GM19438 (cell line): ENCODE data around the gene SETX.
"Not testable (repeated sequence)": the region's sequence is repeated elsewhere in the genome, so short reads cannot be mapped to it uniquely, and the experiment has no call there.

Source experiments
- ATAC-seq: cut with Tn5 transposase; IDR thresholded peaks from one replicate; pipeline ENCODE4 v1.9.1; 2021; ENCODE audit warnings: low read depth; ENCODE audit not compliant: unreplicated experiment

SETX gene

DNA sequence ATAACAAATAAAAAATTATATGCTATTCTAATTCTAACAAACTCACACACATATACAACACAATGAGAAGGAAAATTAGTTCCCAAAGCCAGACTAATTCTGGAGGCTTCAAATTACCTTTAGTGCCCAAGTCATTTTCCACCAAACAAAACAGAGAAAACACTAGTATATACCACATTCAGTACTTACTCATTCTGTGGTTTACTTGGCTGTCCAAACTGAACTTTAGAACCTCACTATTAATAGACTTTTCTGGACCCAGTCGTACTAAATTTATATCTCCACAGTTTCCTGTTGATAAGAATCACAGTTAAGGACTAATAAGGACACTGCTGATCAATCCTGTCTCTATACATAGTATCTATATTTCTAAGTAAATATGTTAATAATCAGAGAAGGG is 66.4 kb downstream of the SETX start:
- ATAC-seq, result no peak

DNA sequence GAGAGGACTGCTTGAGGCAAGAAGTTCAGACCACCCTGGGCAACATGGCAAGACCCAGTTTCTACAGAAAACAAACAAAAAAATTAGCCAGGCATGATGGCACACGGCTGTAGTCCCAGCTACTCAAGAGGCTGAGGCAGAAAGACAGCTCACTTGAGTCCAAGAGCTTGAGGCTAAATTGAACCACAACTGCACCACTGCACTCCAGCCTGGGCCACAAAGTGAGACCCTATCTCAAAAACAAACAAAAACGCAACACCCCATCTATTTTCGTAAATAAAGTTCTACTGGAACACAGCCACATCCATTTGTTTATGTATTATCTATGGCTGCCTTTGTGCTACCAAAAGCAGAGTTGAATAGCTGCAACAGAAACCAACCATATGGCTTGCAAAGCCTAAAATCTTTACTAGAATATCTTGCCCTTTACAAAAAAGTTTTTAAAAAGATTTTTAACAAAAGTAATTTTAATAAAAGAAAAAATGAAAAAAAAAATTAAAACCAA is 67.5 kb downstream of the SETX start:
- ATAC-seq, result no peak

DNA sequence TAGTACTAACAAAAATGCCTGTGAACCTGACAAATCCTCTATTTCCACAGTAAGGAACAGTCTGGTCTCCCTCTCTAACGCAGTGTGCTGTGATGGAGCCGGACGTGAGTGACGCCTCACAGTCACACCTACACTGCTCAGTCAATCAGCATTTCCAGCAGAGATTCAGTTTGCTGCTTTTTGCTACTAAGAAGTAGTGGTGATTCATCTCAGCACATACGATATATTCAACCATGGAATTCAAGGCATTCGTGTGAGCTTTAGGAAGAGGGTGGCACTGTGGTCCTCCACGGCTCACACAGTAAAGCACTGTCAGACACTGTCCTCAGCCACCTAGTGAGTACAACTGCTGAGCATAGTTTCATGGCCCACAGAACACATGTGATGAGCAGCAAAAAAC is 70.9 kb downstream of the SETX start:
- ATAC-seq, result no peak

DNA sequence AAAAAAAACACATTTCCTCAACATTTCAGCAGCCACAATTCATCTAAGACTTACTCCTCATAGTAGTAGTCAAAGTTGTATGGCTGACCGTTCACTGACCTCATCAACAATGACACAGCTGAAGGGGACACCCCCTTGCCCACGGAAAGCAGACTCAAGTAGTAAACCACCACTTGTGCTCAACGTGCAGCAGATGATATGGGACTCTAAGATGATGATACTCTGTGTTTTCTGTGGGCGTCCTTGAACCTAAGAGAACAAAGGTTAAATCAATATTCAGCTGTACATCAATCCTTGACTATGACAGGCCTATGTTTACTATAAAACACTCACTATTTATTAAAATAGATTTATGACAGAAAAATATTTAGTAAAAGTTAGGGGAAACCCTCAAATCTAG is 71.6 kb downstream of the SETX start:
- ATAC-seq, result no peak

DNA sequence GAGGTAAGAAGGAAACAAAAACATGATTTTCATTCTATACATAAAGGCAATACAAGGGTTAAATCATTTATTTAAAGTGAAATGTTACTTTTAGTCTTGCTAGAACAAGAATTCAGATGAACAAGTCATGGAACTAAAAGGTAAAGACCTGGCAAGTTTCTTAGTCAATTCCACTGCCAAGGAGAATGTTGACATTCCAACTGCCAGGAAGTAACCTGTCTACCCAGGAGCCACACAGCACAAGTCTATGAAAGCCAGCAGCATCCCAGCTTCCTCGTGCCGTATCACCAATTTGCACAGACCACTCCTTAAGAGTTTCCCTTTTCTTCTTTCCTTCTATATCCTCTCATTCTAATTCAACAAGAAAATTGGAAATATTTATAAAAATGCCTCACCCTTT is 79.9 kb downstream of the SETX start:
- no peak for ATAC-seq

DNA sequence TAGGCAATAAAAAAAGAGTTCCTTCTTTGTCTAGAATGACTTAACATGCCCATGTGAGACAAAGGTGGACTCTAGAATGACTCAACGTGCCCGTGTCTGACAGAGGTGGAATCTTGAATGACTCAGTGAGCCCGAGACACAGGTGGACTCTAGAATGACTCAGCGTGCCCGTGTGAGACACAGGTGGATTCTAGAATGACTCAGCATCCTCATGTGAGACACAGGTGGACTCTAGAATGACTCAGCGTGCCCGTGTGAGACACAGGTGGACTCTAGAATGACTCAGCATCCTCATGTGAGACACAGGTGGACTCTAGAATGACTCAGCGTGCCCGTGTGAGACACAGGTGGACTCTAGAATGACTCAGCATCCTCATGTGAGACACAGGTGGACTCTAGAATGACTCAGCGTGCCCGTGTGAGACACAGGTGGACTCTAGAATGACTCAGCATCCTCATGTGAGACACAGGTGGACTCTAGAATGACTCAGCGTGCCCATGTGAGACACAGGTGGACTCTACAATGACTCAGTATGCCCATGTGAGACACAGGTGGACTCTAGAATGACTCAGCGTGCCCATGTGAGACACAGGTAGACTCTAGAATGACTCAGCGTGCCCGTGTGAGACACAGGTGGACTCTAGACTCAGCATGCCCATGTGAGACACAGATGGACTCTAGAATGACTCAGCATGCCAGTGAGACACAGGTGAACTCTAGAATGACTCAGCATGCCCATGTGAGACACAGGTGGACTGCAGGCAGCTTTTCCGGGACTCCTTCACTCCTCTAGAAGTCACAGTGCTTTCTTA is 84.9 kb downstream of the SETX start:
- ATAC-seq, result not testable (repeated sequence)

DNA sequence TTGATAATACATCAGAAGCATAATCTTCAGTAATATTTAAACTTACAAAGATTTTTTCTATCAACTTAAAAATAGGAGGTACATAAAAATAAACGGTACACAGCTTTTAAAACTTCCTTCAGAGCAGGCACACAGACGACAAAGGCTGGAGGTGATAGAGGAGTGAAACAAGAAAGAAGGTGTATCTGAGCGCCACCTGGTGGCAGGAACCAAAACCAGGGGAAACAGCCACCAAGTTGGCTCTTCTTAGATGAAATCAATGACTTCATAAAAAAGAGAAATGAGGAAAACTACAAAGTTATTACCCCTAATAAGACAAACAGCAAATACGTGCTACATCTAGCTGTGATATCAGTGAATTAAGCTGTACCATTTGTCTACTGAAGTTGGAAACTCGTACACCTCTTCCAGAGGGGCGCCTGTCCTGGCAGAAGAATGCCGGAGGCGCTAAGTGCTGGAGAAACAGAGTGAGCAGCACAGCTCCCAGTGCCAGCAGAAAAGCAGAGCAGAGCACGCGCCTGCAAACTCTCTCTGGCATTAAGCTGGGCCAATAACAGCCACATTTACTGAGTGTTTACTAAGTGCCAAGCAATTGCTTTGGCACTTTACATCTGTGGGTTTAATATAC is 85.9 kb downstream of the SETX start:
- ATAC-seq, result no peak

DNA sequence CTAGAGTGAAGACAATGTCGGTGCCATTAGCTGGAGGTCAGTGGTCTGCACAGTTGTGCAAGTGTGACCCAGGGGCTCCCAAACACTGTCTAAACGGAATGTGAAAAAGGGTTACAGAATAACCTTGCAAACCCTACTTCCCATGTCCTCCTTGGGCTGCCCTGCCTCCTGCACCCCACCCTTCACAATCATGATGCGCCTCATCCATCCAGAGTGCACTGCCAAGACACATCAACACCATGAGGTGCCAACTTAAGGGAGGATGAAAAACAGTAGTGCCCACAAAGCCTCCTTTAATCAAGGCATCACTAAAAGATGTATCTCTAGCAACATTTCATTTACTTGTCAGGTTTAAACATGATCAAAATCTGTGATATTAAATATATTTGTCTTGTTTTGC is 87.1 kb downstream of the SETX start:
- ATAC-seq, result no peak

DNA sequence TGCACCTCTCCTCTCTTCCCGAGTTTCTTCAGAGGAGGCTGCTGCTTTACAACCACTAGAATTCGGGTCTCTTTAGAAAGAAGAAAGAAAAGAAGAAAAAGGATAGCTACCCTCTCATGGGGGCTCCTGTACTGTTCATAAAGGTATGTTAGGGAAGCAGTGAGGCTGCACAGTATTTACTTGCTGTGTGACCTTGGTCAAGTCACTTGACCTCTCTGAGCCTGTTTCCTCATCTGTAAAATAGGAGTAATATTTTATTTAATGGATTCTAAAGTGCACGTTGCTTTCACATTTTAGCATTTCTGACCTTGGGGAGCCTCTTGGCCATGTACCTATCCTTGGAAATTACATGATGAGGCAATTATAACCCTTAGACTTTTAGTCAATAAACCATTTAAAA is 88.8 kb downstream of the SETX start:
- no peak for ATAC-seq

DNA sequence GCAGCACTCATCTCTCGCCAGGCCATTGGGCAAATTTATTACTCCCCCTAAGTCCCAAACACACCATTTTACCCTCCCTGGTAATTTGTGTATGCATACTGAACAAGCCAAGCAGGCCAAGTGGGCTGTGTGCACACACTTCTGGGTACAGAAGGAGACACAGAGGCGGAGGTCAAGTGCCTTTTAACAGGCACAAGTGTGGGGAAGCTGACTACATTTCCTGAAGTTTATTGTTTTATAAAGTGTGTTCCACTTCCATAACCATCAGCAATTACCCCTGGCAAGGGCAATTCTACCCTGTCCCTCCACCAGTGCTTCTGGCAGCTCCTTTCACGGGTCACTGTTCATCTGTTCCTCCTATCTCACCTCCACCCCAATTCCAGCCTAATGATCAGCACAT is 93.9 kb downstream of the SETX start:
- no peak for ATAC-seq

DNA sequence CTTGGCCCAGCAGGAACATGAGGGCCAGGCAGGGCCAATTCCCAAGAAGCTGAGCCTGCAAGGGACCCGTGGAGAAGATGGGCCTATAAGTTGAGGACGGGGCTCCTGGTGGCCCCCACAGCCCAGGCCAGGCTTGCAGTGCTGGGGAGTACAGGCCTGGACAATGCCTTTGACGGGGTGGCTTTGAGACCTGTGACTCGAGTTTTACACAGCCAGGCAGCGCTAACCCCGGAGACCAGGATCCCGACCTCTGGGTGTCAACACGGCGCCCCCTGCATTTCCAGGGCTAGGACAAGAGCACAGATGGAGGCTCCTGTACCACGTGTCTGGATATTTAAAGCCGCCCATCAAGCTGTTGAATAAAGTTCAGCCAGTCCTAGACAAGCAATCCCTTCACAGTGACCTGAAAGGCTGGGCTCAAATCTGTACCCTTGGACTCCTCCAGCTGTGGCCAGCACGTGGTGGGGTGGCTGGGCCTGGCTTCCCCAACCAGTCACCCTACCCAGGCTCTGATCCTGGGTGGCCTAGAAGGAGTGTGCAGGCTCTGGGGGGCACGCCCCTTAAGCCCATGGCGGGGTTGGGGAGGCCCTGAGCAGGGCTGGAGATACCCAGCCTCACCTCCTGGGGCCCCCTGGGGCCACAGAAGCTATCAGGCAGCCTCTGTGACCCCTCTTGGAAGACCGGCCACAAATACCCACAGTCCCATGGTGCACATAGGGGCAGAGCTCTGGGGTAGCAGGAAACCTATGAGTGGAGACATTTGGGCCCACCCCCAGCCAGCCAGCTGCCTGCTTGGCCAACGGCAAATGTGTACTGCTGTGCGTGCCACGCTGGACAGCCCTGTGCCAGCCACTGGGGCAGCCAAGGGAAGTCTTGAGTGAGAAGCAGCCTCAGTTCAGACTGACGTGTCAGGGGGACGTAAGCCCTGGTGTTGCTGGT is 104.2 kb downstream of the SETX start:
- ATAC-seq, result no peak

DNA sequence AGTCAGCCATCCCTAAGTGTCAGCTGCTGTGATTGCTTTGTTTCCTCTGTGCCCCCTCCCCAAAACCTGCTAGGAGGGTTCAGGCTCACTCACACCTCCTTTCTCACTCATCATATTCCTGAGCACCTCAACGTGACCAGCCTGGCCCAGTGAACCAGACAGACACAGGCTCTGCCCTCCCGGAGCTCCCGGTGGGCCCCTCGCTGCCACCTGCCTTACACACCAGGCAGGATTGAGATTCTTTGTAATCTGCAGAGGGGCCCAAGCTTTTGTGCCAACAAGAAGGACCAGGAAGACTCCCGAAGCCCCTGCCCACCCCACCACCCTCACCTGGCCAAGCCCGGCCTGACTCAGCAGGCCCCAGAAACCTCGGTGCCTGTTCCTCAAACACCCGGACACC is 105.1 kb downstream of the SETX start:
- ATAC-seq, result no peak

DNA sequence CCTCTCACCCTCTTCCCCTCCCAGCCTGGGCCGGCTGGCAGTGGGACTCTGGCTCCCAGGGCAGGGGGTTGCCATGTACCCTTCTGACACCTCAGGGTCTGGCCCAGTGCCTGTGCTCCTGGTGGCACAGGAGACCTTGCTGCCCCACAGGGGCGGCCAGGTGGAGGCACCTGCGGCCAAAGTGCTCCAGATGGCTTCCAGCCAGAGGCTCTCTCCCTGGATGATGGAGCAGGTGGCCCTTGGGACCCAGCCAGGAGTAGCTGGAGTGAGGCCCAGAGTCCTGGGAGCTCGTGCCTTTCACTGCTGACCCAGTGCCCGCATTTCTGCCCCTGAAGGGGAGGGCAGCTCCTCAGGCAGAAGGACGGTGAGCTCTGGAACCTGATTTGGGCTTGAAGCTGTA is 105.7 kb downstream of the SETX start:
- no peak for ATAC-seq

DNA sequence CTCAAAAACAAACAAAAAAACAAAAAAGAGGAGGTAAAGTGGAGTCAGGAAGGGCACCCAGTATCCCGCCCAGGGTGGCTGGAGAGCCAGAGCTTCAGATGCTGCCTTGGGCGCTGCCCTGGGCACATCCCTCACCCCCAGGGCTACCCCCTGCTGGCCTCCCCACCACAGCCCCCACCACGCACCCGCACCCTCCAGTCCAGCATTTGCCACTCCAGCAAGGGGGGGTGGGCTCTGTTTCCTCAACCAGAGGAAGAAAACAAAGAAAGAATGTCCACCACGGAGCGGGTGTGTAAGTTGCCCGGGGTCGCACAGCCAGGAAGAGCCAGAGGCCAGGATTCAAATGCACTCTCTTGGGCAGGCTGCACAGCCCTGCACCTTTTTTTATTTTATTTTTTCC is 106.8 kb downstream of the SETX start:
- no peak for ATAC-seq

DNA sequence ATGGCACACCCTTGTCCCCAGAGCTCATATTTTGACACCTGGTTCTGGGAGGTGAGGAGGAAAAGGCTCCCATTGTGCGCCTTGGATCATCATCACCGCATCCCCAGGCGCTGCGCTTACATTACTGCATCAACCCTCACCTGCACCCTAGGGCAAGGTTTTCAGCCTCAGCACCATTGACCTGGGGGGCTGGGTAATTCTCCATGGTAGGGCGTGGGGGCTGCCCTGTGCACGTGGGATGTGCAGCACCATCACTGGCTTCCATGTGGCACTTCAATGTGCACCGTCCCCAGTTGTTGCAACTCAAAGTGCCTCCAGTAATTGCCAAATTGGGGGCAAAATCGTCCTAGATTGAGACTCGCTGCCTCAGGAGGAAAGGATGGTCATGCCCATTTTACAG is 109.3 kb downstream of the SETX start:
- ATAC-seq, result no peak

DNA sequence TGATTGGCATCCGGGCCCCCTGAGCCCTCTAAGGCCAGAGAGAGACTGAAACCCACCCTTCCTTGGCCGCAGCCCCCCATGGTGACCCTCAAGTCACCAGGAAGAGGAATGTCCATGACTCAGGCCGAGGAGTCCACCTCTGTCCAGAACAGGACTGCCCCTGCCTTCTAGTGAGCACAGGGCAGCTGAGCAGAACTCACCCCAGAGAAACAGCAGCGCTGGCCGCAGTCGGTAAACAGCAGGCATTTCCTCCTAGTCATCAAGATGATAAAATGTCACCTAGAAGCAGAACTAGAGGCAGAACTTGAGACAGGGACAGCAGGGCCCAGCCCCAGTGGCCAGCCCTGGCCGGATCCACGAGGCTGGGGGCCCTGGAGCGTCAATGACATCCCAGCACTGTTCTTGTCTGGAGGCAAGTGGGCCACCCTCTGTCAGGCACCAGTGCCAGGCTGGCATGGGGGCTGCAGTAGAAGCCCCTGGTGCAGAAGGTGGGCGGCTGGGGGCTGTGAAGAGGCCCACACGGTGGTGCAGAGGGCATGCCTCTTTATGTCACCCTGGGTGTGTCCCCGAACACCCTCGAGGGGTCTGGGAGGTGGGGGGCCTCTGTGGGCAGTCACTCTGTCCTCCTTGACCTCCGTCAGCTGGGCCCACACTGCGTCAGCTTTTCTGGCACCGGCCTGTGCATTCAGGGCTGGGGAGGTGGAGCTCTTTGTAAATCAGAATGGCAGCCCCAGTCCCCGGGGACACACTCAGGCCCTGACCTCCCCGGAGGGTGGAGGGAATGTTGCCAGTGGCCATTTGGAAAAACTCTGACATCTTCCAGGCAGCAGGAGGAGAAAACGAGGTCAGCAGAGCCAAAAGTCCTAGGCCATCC is 110.0 kb downstream of the SETX start:
- ATAC-seq, result no peak

DNA sequence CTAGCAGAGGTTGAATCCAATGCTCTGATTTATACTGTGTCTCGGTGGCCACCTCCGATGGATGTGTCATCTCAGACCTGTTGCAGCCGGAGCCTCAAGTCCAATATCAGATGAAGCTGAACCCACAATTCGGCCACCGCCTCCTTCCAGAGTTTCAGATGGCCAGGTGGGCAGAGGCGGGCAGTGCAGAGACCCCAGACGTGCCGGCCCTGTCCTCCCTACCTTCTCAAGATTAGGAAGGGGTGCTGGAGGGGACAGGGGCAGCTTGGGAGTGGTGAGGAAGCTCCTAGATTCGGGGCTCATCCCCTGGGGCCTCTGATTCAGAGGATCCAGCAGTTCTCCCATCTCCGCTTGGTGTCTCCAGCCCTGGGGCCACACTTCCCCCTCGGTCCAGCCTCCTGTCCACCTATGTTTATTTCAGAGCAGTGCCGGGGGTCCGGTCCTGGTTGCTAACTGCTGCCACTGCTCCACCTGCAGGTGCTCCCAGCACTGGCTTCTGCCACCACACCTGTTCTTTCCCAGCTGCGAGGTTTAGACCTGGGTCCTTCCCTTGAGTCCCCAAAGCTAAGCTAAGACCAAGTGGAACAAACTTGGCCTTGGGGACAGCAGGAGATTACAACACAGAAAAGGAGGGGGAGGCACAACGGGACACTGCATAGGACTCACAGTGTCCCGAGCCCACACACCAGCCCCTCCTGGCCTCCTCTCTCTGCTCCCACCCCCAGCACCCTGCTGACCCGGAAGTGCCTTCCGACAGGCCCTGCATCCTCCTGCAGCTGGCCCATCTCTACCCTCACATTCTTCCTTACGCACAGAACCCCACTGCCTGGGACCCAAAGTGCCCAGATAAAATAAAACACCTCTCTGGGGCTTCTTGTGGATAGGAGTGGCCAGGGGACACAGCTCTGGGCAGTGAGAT is 111.4 kb downstream of the SETX start:
- ATAC-seq, result no peak

DNA sequence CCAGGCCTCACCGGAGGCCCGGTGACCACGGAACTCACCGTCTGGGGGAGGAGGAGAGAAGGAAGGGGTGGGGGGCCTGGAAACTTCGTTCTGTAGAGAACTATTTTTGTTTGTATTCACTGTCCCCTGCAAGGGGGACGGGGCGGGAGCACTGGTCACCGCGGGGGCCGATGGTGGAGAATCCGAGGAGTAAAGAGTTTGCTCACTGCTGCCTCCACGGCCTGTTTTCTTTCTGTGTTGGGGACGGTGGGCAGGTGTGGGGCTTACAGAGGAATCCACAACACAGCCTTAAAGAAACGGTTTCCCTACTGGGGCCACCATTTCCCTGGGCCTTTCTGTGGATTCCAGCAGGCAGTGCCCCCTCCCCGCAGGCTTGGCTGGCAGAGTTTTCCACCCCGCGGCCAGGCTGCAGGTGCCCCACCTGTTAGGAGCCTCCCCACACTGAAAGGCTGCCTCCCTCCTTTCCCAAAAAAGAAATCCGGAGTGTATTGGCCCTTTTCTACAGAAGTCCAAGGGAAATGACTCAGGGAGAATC is 112.1 kb downstream of the SETX start:
- no peak for ATAC-seq
